HepG2 (cell line): ENCODE data around the gene CDC42EP1. TPM values are rescaled to one million over a fixed set of nuclear protein-coding genes. Genes with fewer than 3 reads are reported as not detected.
A peak's percentile ranks its signal among the peaks of the same experiment; 100 is the strongest.

ENCODE experiments used
- ATAC-seq: fragments of 200-7000 bp; cut with Tn5 transposase; 3 replicates; pipeline ENCODE4 v1.9.1; 2020; ENCODE audit warnings: mild to moderate bottlenecking, moderate library complexity
- BruUV-seq: library from RNA; stranded (reverse); fragments of 400-500 nt; replicated peaks from 2 replicates; lab custom pipeline; 2021; lab: Mats Ljungman, UMichigan
- CTCF ChIA-PET: fragments of 300-600 bp; formaldehyde crosslinking; extraction: SDS; loops from one replicate; lab custom pipeline; 2021; ENCODE audit warnings: low total read pairs, inconsistent platforms, low intra/inter-chr PET ratio; lab: Yijun Ruan, JAX
- POLR2A ChIA-PET: fragments of 350-600 bp; sonication (Branson Sonifier 250); formaldehyde crosslinking; loops from one replicate; lab custom pipeline; 2020; ENCODE audit warnings: antibody characterized with exemption, inconsistent platforms; lab: Yijun Ruan, JAX
- DNase-seq: peaks from one replicate; pipeline ENCODE4 v3.0.0-alpha.2; 2015; ENCODE audit warnings: low spot score
- FAIRE-seq: peaks from 3 replicates; lab custom pipeline; 2011; peaks lifted over from hg19 to GRCh38; lab: Jason Lieb, UNC
- H2AFZ ChIP-seq: one replicate; pipeline ENCODE4 v1.6.1; 2011; ENCODE audit warnings: low read length, inconsistent platforms
- H3K27ac ChIP-seq: fragments of 300-600 bp; 3 replicates; pipeline ENCODE4 v1.8.0; 2011; ENCODE audit warnings: mixed run types, mild to moderate bottlenecking, mixed read lengths, low read length, inconsistent platforms; ENCODE audit not compliant: insufficient read depth; ENCODE audit errors: extremely low read length
- H3K27me3 ChIP-seq, 2 experiments: fragments of 200-600 bp in 1 of 2; 2 replicates in 1 of 2; 3 replicates in 1 of 2; pipeline versions ENCODE4 v1.6.0 to v1.8.0; 2011; ENCODE audit warnings: low read length in 2 of 2, mild to moderate bottlenecking in 2 of 2, moderate library complexity in 2 of 2, inconsistent platforms in 1 of 2; ENCODE audit not compliant: insufficient read depth in 2 of 2, control insufficient read depth in 1 of 2
- H3K36me3 ChIP-seq, 2 experiments: fragments of 200-600 bp in 1 of 2; replicated peaks in 1 of 2; 2 replicates in 1 of 2; 3 replicates in 1 of 2; pipeline versions ENCODE4 v1.5.1 to v1.8.0; 2011; ENCODE audit warnings: low read length in 2 of 2, inconsistent platforms in 1 of 2; ENCODE audit not compliant: insufficient read depth in 2 of 2, control insufficient read depth in 1 of 2
- H3K4me1 ChIP-seq: 2 replicates; pipeline ENCODE4 v1.5.1; 2012; ENCODE audit warnings: low read length, inconsistent platforms; ENCODE audit not compliant: insufficient read depth
- H3K4me2 ChIP-seq: 2 replicates; pipeline ENCODE4 v1.6.0; 2011; ENCODE audit warnings: low read depth, low read length, inconsistent platforms
- H3K4me3 ChIP-seq, 3 experiments: fragments of 200-600 bp in 1 of 3; sonication (generic), shearing (Covaris generic) in 1 of 3; replicated peaks in 1 of 3; 2 replicates each; pipeline ENCODE4 v1.5.1; 2011 to 2016; ENCODE audit warnings: low read length in 3 of 3, inconsistent platforms in 2 of 3, low read depth in 2 of 3, mild to moderate bottlenecking in 2 of 3, control low read depth in 1 of 3, mixed read lengths in 1 of 3; ENCODE audit not compliant: insufficient read depth in 1 of 3
- H3K79me2 ChIP-seq: one replicate; pipeline ENCODE4 v1.6.1; 2011; ENCODE audit warnings: low read length, inconsistent platforms; ENCODE audit not compliant: insufficient read depth
- H3K9ac ChIP-seq: 2 replicates; pipeline ENCODE4 v1.6.0; 2011; ENCODE audit warnings: mild to moderate bottlenecking, low read depth, low read length, inconsistent platforms; ENCODE audit not compliant: insufficient read depth
- H3K9me3 ChIP-seq: 2 replicates; pipeline ENCODE4 v1.5.1; 2012; ENCODE audit warnings: mild to moderate bottlenecking, low read length
- H4K20me1 ChIP-seq: 2 replicates; pipeline ENCODE4 v1.6.0; 2011; ENCODE audit warnings: inconsistent platforms, mild to moderate bottlenecking, low read length, moderate library complexity; ENCODE audit not compliant: insufficient read depth
- CBX1 ChIP-seq: IDR thresholded peaks from one replicate; pipeline ENCODE4 v1.6.1; 2016; ENCODE audit warnings: antibody characterized with exemption, low read depth
- FOXA3 ChIP-seq: IDR thresholded peaks from 2 replicates; pipeline ENCODE4 v1.6.1; 2016; ENCODE audit warnings: missing genetic modification reagents, missing compliant biosample characterization
- HNF1B ChIP-seq: sonication (generic); formaldehyde crosslinking; IDR thresholded peaks from 2 replicates; pipeline ENCODE4 v1.5.1; 2020; ENCODE audit warnings: mild to moderate bottlenecking, moderate library complexity, missing genetic modification reagents
- HNF4G ChIP-seq, 2 experiments: sonication (generic) in 1 of 2; formaldehyde crosslinking in 1 of 2; IDR thresholded peaks; 2 replicates each; pipeline versions ENCODE4 v1.4.0 to v1.6.1; 2011 to 2020; ENCODE audit warnings: borderline replicate concordance in 2 of 2, low read depth in 2 of 2, mild to moderate bottlenecking in 2 of 2, low read length in 1 of 2, missing genetic modification reagents in 1 of 2, moderate library complexity in 1 of 2
- HOXA3 ChIP-seq: sonication (generic); formaldehyde crosslinking; IDR thresholded peaks from 2 replicates; pipeline ENCODE4 v1.5.0; 2020; ENCODE audit warnings: missing genetic modification reagents
- IRF9 ChIP-seq: sonication (generic); formaldehyde crosslinking; IDR thresholded peaks from 2 replicates; pipeline ENCODE4 v1.8.0; 2022; ENCODE audit warnings: missing genetic modification reagents, mild to moderate bottlenecking, borderline replicate concordance
- SNAPC4 ChIP-seq: sonication (generic); formaldehyde crosslinking; IDR thresholded peaks from 2 replicates; pipeline ENCODE4 v1.4.0; 2020; ENCODE audit warnings: mild to moderate bottlenecking, missing genetic modification reagents
- SUZ12 ChIP-seq: fragments of 150-350 bp; IDR thresholded peaks from 2 replicates; pipeline ENCODE4 v1.6.1; 2014; ENCODE audit warnings: low read depth, low read length
- ZBTB38 ChIP-seq: sonication (generic); formaldehyde crosslinking; IDR thresholded peaks from 2 replicates; pipeline ENCODE4 v1.5.1; 2020; ENCODE audit warnings: mild to moderate bottlenecking, missing genetic modification reagents
- ZIK1 ChIP-seq: sonication (generic); formaldehyde crosslinking; IDR thresholded peaks from 2 replicates; pipeline ENCODE4 v1.5.0; 2020; ENCODE audit warnings: mild to moderate bottlenecking, low read depth, missing genetic modification reagents, borderline replicate concordance
- ZNF280B ChIP-seq: sonication (generic); formaldehyde crosslinking; IDR thresholded peaks from 2 replicates; pipeline ENCODE4 v1.5.0; 2020; ENCODE audit warnings: missing genetic modification reagents, mild to moderate bottlenecking, borderline replicate concordance
- ZNF296 ChIP-seq: sonication (generic); formaldehyde crosslinking; conservative IDR thresholded peaks from 2 replicates; pipeline ENCODE4 v1.5.0; 2020; ENCODE audit warnings: mild to moderate bottlenecking, missing genetic modification reagents
- WGBS: methylation state at CpG from one replicate; pipeline ENCODE4 v1.1.6; 2017; ENCODE audit warnings: low lambda C conversion rate; 5-methylcytosine and 5-hydroxymethylcytosine counted together
- in situ Hi-C: cut with HindIII; loops from 2 replicates; pipeline ENCODE4 v1.10.0; 2017; ENCODE audit warnings: low pct_unique_long_range_greater_than_20kb; ENCODE audit not compliant: extremely low pct_ligation_motif_present
- intact Hi-C: fragments of 100-400 bp; cut with micrococcal nuclease; formaldehyde crosslinking; loops from one replicate; pipeline ENCODE4 v1.10.0; 2022; ENCODE audit not compliant: unreplicated experiment
- polyA plus RNA-seq, 8 experiments: library from polyadenylated mRNA; depleted of rRNA in 3 of 8; stranded (reverse) in 7 of 8; unstranded in 1 of 8; fragments of >200 nt; fragmentation: Illumina TruSeq in 4 of 8; extraction: Trizol in 4 of 8; gene quantifications; 2 replicates each; pipeline versions ENCODE4 v1.2.1 to v1.2.3, GENCODE V29; 2011 to 2016; ENCODE audit warnings: low read depth in 4 of 8, missing spikeins in 1 of 8, mixed read lengths in 1 of 8; ENCODE audit not compliant: insufficient read depth in 1 of 8
- total RNA-seq, 5 experiments: library from RNA; depleted of rRNA; stranded (reverse); fragments of >200 nt; fragmentation: Illumina TruSeq; extraction: Trizol; gene quantifications; 2 replicates each; pipeline ENCODE4 v1.2.3, GENCODE V29; 2016; ENCODE audit warnings: low read depth in 1 of 5

Gene CDC42EP1
- total and polyA plus RNA-seq, 2 of the 13 experiments (the other 11 are each of a cell fraction or from before 2014, with no cell fraction given): 17.1 to 29.5 TPM

- TF ChIP-seq SNAPC4 (CRISPR knock-in tag): 0 out of 2 replicates have a peak, but pooled peaks have one; percentile 29
Measured at GRCh38 chr22:37564111-37564711, 3.9 kb downstream of the CDC42EP1 start (continued).

GRCh38 chr22:37565830-37566229 is 5.5 kb downstream of the CDC42EP1 start:
- no peak overlapping the region for H3K27ac ChIP-seq
- in situ Hi-C loops (no loop called here), intact Hi-C loops (no loop called here)
- DNase-seq (no peak), FAIRE-seq (no peak), ATAC-seq (no peak)
- POLR2A ChIA-PET: interaction anchor here (0.6 to 17.5 kb wide), 7 partner anchors 9 to 44 kb away, joined by 3 to 976 read pairs (median 3); no protein-coding TSS in a partner anchor
- H3K79me2 ChIP-seq: peaks cover 56% of the 10 kb centered on the region
- H2AFZ ChIP-seq: no peak overlapping the region
- CTCF ChIA-PET: interaction anchor here (2.5 to 5.4 kb wide), 2 partner anchors 21 to 26 kb away, joined by 24 to 66 read pairs; no protein-coding TSS in a partner anchor
- H3K4me2 ChIP-seq: no peak overlapping the region
- peaks cover 12 to 34% of the 10 kb centered on the region in 2 experiments for H3K36me3 ChIP-seq
- H3K9me3 ChIP-seq: no peaks in the 10 kb centered on the region
- 97% methylated on average over 17 of the region's 17 CpGs for WGBS
- H3K4me1 ChIP-seq: peaks cover 90% of the 10 kb centered on the region
- H3K27me3 ChIP-seq: no peaks in the 10 kb centered on the region; a peak in 1 of 5 replicates
- BruUV-seq: no TSS peak
- peaks cover 42% of the 10 kb centered on the region for H4K20me1 ChIP-seq
- H3K4me3 ChIP-seq: no peak overlapping the region
- no peak overlapping the region for H3K9ac ChIP-seq
- TF ChIP-seq ZNF280B (CRISPR knock-in tag) (no peak), ZNF296 (CRISPR knock-in tag) (no peak), CBX1 (no peak), HOXA3 (no peak), FOXA3 (CRISPR knock-in tag) (no peak), IRF9 (no peak), ZBTB38 (CRISPR knock-in tag) (no peak), SUZ12 (no peak), ZIK1 (CRISPR knock-in tag) (no peak), HNF1B (CRISPR knock-in tag) (no peak), HNF4G (IDR thresholded peaks at IDR 0.05; ENCODE audit: borderline replicate concordance, low read depth, low read length) (no peak), HNF4G (CRISPR knock-in tag; IDR thresholded peaks at IDR 0.05; ENCODE audit: borderline replicate concordance, low read depth) (no peak)
